ENCODE results near the gene SUGCT. TPM values are rescaled to one million over a fixed set of nuclear protein-coding genes. Genes with fewer than 3 reads are reported as not detected.

The SUGCT gene
- total and polyA plus RNA-seq, 9 of the 15 experiments (the other 6 are each of a cell fraction or from before 2014, with no cell fraction given) = 0.58 to 2.5 (median 1.4) TPM

GRCh38 chr7:40883826-40884225, 749.0 kb downstream of the SUGCT start:
- in situ Hi-C loops (cut with MboI) (no loop called here), intact Hi-C loops (cut with micrococcal nuclease) (no loop called here)
- DNase-seq (ENCODE audit: extremely low read depth in 1 of 4, low spot score in 3 of 4) (no peak), ATAC-seq (no peak), FAIRE-seq (no peak)
- no TSS peak for BruUV-seq (replicated peaks)
- no peaks in the 10 kb centered on the region for H4K20me1 ChIP-seq (replicated peaks; ENCODE audit: control insufficient read depth, insufficient read depth, low read length)
- no peak overlapping the region for H3K9ac ChIP-seq (ENCODE audit: insufficient read depth in 1 of 2, low read depth in 2 of 2, low read length in 2 of 2)
- H3K9me1 ChIP-seq (ENCODE audit: control insufficient read depth, insufficient read depth, low read length) = no peaks in the 10 kb centered on the region
- H3K4me1 ChIP-seq (replicated peaks in 1 of 2; ENCODE audit: control insufficient read depth in 2 of 2, insufficient read depth in 2 of 2, low read length in 2 of 2) = no peaks in the 10 kb centered on the region
- no peaks in the 10 kb centered on the region for H3K27me3 ChIP-seq (ENCODE audit: control insufficient read depth in 2 of 2, insufficient read depth in 2 of 2, low read length in 2 of 2)
- H2AFZ ChIP-seq (ENCODE audit: low read depth, low read length) = no peak overlapping the region
- H3K4me2 ChIP-seq (ENCODE audit: insufficient read depth, low read length) = no peak overlapping the region
- no peak overlapping the region for H3K4me3 ChIP-seq
- H3K27ac ChIP-seq (ENCODE audit: extremely low read depth, low read depth, low read length) = no peak overlapping the region
- ChIA-PET CTCF (ENCODE audit: low intra/inter-chr PET ratio) (no interaction called here), POLR2A (no interaction called here)
- no peaks in the 10 kb centered on the region for H3K79me2 ChIP-seq (ENCODE audit: control insufficient read depth, insufficient read depth, low read length)
- H3K9me3 ChIP-seq (replicated peaks; ENCODE audit: control insufficient read depth, insufficient read depth, low read depth, low read length) = no peaks in the 10 kb centered on the region
- TF ChIP-seq ZNF324 (CRISPR knock-in tag; IDR thresholded peaks at IDR 0.05) = no peak
- no peak for TF ChIP-seq THRB (CRISPR knock-in tag; conservative IDR thresholded peaks at IDR 0.05)
- no peak for TF ChIP-seq CAMTA2 (CRISPR knock-in tag; conservative IDR thresholded peaks at IDR 0.05)
- H3K36me3 ChIP-seq (ENCODE audit: control insufficient read depth, insufficient read depth, low read length) = no peaks in the 10 kb centered on the region

- BruUV-seq (replicated peaks) = no TSS peak
- no peaks in the 10 kb centered on the region for H3K27me3 ChIP-seq (ENCODE audit: control insufficient read depth in 2 of 2, insufficient read depth in 2 of 2, low read length in 2 of 2)
- 2% methylated on average over 3 of the region's 3 CpGs for WGBS (ENCODE audit: insufficient coverage, low coverage, missing lambda C conversion rate)
- H3K9me3 ChIP-seq (replicated peaks; ENCODE audit: control insufficient read depth, insufficient read depth, low read depth, low read length) = no peaks in the 10 kb centered on the region
- CTCF ChIA-PET (ENCODE audit: low intra/inter-chr PET ratio) = no interaction called here
- H3K4me1 ChIP-seq (replicated peaks in 1 of 2; ENCODE audit: control insufficient read depth in 2 of 2, insufficient read depth in 2 of 2, low read length in 2 of 2) = no peaks in the 10 kb centered on the region
- no peak overlapping the region for H3K4me2 ChIP-seq (ENCODE audit: insufficient read depth, low read length)
- H4K20me1 ChIP-seq (replicated peaks; ENCODE audit: control insufficient read depth, insufficient read depth, low read length) = no peaks in the 10 kb centered on the region
- ATAC-seq = no peak
- H3K27ac ChIP-seq (ENCODE audit: extremely low read depth, low read depth, low read length) = no peak overlapping the region
- in situ Hi-C loops (cut with MboI) = no loop called here
- H3K9me1 ChIP-seq (ENCODE audit: control insufficient read depth, insufficient read depth, low read length) = no peaks in the 10 kb centered on the region
- no peak overlapping the region for H3K9ac ChIP-seq (ENCODE audit: insufficient read depth in 1 of 2, low read depth in 2 of 2, low read length in 2 of 2)
- H3K36me3 ChIP-seq (ENCODE audit: control insufficient read depth, insufficient read depth, low read length) = no peaks in the 10 kb centered on the region
- no peak for FAIRE-seq
- H2AFZ ChIP-seq (ENCODE audit: low read depth, low read length) = no peak overlapping the region
- intact Hi-C loops (cut with micrococcal nuclease) = no loop called here
- no peaks in the 10 kb centered on the region for H3K79me2 ChIP-seq (ENCODE audit: control insufficient read depth, insufficient read depth, low read length)
- POLR2A ChIA-PET = no interaction called here
- no peak for DNase-seq (ENCODE audit: extremely low read depth in 1 of 4, low spot score in 3 of 4)
- no peak overlapping the region for H3K4me3 ChIP-seq
- no peak for TF ChIP-seq RNF219 (CRISPR knock-in tag; IDR thresholded peaks at IDR 0.05)
- TF ChIP-seq SAFB2 (IDR thresholded peaks at IDR 0.05; ENCODE audit: borderline replicate concordance, low read depth, low read length, severe bottlenecking) = no peak
- no peak for TF ChIP-seq ZFP36 (IDR thresholded peaks at IDR 0.05; ENCODE audit: low read depth, low read length, partially characterized antibody)
- TF ChIP-seq KLF1 (tag; IDR thresholded peaks at IDR 0.05) = no peak
- no peak for TF ChIP-seq ZNF780A (CRISPR knock-in tag; IDR thresholded peaks at IDR 0.05)
Observed at GRCh38 chr7:40884241-40884640, 749.4 kb downstream of the SUGCT start.

Data from K562 (cell line).